Tongue (tissue), 2 donors: ENCODE results near the gene VPS13A. TPM values are rescaled to one million over a fixed set of nuclear protein-coding genes. Genes with fewer than 3 reads are reported as not detected.
A peak's percentile ranks its signal among the peaks of the same experiment; 100 is the strongest.
"Not testable (repeated sequence)": the region's sequence is repeated elsewhere in the genome, so short reads cannot be mapped to it uniquely, and the experiment has no call there.

Experiments
- DNase-seq: peaks from one replicate; pipeline ENCODE4 v3.0.0-alpha.2; 2015
- total RNA-seq: library from RNA; depleted of rRNA; stranded (reverse); fragments of >200 nt; gene quantifications from one replicate; pipeline ENCODE4 v1.2.3, GENCODE V29; 2014

Gene VPS13A
- total RNA-seq, 1 donor from 2014 or later = 68.7 TPM

DNA sequence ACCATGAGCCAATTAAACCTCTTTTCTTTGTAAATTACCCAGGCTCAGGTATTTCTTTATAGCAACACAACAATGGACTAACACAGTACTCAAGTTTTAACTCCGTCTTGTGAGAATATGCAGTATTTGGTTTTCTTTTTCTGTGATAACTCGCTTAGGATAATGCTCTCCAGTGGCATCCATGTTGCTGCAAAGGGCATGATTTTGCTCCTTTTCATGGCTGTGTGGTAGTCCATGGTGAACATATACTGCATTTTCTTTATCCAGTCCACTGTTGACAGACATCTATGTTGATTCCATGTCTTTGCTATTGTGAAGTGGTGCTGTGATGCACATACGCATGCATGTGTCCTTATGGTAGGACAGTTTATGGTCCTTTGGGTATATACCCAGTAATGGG is 10.9 kb downstream of the VPS13A start:
- no peak for DNase-seq

DNA sequence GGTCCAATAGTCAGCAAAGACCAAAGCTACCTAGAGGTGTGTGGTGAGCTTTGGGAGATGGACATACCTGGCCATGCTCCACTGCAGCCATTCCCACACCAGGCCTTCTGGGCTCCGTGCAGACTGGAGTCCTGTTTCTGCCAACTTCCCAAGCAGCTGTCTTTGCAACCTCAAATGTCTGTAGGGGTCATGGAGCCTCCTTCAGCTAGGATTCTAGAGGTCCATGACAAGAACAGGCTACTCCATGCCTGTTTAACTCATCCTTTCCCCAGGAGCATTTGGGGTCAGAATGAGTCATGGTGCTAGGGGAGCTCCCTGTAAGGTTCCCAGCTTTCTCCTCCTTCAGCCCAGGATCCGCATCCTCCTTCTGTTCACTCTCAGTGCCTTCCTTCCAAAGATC is 17.1 kb downstream of the VPS13A start:
- DNase-seq = no peak

DNA sequence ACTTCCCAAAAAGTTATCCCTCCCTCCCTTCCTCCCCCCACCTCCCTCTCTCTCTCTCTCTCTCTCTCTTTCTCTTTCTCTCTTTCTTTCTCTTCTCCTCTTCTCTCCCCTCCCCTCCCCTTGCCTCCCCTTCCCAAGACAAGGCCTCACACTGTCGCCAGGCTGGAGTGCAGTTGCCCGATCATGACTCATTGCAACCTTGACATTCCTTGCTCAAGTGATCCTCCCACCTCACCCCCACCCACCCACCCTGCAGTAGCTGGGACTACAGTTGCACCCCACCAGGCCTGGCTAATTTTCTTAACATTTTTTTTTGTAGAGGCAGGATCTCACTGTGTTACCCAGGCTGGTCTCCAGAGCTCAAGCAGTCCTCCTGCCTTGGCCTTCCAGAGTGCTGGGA is 32.8 kb downstream of the VPS13A start:
- DNase-seq = no peak

DNA sequence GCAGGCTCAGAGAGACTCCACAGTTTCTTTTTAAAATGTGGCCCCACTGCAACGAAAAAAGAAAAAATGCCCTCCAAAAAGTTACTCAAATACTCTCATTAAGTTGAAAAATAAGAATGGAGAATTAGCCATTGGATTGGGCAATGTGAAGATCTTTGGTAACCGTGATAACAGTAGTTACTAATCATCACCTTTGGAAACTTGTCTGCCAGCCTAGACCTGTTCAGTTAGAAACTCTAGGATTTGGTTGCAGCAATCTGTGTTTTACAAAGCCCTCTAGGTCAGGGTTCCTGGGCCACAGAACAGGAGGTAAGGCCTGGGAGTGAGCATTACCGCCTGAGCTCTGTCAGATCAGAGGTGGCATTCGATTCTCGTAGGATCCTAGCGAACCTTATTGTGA is 34.2 kb downstream of the VPS13A start:
- no peak for DNase-seq

DNA sequence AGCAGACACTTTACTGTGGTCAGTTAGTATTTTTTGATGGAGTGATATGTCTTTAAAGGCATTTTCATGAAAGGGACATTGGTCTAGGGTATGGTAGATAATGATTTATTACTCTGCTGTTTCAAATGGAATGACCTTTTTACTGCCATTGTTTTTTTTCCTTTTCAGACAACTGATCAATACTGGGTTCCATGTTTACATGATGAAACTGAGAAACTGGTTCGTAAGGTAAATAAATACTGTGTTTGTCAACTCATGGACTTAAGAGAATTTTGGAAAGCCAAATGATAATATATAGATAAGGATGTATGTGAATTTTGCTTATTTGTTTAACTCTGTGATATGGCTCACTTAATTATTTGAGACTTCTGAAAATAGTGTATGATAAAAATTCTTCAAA is 35.5 kb downstream of the VPS13A start:
- DNase-seq = no peak

DNA sequence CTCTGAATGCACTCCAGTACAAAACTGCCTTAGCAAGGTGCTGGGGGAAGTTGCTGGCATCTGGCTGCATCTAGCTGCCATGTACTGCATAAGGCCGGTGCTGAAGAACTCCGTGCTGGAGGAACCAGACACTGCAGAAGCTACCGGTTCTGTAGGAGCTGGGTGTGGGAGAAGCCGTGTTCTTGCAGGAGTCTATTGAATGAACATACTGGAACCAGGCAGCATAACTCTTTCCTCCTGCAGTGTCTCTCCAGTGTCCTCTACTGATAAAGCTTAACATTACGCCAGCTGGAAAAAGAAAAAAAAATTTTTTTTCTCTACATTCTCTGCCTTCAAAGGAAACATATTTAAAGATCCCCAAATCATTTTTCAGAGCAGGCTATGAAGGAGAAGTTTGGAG is 38.5 kb downstream of the VPS13A start:
- peak; percentile 5 for DNase-seq

DNA sequence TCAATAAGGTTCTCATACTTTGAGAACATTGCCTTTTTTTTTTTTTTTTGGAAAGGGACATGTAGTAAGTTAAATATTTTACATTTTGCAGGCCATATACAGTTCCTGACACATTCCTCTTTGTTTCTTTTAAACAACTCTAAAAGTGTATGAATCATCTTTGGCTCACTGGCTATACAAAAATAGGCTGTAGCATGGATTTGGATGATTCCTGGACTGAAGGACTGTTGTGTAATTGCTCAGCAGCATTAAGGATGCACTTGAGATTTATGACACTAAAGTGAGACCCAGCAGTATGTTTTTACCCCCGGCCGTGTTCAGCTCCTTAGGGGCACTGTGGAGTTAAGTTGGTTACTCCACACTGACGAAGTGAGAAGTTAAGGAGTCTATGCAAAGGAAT is 41.3 kb downstream of the VPS13A start:
- peak; percentile 12 for DNase-seq

DNA sequence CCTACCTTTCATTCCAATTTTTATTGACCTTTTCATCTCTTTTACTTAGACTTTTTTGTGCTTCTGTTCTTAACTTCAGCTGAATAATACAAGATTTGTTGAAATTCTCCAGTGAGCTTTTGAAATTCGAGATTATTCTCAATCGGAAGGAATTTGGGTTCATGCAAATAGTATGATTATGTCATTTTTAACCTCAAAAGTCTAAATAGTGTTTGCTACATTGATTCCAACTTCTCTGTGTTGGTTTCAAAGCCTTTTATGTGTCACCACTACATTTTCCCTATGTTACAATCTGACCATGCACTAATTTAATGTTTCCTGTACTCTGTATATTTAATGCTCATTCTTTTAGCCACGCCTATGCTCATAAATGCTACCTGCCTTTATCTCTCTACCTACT is 44.1 kb downstream of the VPS13A start:
- DNase-seq = no peak

DNA sequence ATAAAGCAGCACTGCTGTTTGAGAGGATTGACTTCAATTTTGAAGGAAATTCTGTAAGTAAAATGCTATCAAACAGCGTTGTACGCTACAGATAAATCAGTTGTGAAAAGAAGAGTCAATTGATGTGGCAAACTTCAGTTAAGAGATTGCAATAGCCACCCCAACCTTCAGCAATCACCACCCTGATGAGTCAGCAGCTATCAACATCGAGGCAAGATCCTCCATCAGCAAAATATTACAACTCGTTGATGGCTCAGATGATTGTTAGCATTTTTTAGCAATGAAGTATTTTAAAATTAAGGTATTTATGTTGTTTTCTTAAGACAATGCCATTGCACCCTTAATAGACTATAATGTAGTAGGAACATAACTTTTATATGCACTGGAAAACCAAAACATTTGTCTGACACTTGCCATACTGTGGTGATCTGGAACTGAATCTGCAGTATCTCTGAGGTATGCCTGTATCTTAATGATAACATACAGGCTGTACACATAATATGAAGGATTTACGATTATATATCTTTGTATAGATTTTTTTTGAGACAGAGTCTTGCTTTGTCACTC is 47.5 kb downstream of the VPS13A start:
- DNase-seq = no peak

DNA sequence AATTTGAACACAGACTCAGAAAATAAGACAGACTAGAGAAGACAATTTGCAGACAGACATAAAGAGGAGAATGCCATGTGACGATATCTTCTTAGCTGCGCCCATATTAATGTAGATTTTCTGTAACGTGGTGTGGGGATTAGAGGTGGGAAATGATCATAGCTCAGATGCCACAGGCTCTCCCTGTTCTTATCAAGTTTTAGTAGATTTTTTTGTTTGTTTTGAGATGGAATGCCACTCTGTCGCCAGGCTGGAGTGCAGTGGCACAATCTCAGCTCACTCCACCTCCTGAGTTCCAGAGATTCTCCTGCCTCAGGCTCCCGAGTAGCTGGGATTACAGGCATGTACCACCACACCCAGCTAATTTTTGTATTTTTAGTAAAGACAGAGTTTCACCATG is 59.4 kb downstream of the VPS13A start:
- DNase-seq = no peak

DNA sequence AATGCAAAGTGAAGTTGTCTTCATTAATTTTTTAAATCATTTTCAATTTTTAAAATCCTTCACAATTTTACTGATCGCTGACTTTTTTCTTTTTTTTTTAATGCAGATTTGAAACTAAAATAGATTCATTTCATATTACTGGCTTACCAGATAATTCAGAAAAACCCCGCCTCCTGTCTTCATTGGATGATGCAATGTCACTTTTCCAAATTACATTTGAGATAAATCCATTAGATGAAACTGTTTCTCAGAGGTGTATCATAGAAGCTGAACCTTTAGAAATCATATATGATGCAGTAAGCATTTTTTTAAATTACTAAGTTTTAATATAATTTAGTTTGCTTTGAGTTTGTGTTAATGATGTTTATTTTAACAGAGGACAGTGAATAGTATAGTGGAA is 60.6 kb downstream of the VPS13A start:
- DNase-seq = no peak

DNA sequence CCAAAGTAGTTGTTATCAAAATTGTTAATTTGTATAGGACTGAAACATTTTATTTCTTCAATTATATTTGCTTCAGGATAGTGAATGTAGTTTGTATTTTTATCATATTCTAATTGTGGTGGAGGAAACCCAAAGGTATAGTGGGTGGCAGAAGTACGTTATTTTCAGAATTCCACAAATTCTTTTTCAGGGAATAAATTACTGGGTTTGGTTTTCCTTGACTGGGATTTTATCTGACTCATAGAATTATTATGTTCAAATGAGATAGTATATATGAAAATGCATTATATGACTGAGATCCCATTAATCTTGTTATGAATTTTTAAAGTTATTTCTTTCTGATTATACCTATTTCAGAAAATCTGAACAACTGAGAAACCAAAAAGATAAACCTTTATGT is 73.7 kb downstream of the VPS13A start:
- no peak for DNase-seq

DNA sequence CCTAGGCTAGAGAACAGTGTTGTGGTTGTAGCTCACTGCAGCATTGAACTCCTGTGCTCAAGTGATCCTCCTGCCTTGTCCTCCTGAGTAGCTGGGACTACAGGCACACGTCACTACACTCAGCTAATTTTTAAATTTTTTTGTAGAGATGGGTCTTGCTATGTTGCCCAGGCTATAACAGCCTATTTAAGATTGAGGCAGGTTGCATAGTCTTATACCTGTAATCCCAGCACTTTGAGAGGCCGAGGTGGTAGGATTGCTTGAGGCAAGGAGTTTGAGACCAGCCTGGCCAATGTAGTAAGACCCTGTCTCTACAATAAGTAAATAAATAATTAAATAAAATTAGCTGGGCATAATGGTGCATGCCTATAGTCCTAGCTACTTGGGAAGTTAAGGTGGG is 79.9 kb downstream of the VPS13A start:
- no peak for DNase-seq

DNA sequence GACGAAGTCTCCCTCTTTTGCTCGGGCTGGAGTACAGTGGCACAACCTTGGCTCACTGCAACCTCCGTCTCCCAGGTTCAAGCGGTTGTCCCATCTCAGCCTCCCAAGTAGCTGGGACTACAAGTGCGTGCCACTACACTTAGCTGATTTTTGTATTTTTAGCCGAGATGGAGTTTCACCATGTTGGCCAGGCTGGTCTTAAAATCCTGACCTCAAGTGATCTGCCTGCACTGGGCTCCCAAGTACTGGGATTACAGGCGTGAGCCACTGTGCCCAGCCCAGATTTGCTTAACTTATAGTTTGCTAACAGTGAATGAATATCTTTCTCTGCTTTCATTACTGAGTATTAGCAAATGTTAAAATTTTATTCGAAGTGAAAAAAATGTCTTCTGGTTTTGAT is 84.3 kb downstream of the VPS13A start:
- DNase-seq = no peak

DNA sequence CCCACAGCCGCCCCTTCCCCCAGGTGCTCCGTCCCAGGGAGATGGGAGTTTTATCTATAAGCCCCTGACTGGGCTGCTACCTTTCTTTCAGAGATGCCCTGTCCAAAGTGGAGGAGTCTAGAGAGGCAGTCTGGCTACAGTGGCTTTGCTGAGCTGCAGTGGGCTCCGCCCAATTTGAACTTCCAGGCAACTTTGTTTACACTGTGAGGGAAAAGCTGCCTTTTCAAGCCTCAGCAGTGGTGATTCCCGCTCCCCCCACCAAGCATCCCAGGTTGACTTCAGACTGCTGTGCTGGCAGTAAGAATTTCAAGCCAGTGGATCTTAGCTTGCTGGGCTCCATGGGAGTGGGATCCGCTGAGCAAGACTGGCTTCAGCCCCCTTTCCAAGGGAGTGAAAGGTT is 90.4 kb downstream of the VPS13A start:
- DNase-seq = not testable (repeated sequence)

DNA sequence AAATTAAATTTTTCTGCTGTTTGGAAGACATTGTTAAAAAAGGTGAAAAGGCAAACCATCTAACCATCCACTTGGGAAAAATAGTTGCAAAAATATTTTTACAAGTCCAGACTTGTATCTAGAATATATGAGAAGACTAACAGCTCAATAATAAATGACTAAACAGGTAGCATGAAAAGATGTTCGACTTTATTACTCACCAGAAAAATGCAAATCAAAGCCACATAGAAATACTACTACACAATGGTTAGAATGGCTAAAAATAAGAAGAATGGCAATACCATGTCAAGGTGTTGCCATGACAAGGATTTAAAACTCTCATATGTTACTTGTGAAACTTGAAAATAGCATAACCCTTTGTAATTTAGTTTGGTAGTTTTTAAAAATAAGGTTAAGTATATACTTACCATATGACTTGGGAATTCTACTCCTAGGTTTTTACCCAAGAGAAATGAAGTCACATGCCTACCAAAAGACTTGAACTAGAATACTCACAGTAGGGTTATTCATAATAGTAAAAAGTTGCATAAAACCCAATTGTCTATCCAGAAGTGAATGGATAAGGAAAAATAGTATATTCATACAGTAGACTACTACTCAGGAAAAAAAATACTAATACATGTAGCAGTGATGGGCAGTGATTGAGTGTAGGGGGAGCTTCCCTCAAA is 93.8 kb downstream of the VPS13A start:
- no peak for DNase-seq

DNA sequence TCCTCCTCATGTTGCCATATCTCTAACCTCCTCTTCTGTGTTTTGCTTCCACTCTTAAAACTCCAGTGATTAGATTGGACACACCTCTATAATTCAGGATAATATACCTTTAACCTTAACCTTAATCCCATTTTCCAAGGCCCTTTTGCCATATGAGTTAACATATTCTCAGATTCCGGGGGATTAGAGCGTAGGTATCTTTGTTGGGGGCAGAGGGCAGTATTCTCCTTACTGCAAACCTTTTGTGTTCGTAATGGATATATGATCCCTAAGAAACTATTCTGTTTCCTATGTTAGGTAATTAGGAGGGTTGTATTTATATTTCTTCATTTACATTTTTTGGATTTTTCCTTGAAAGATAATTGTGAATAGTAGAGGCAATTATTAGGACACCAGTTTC is 99.5 kb downstream of the VPS13A start:
- DNase-seq = no peak

DNA sequence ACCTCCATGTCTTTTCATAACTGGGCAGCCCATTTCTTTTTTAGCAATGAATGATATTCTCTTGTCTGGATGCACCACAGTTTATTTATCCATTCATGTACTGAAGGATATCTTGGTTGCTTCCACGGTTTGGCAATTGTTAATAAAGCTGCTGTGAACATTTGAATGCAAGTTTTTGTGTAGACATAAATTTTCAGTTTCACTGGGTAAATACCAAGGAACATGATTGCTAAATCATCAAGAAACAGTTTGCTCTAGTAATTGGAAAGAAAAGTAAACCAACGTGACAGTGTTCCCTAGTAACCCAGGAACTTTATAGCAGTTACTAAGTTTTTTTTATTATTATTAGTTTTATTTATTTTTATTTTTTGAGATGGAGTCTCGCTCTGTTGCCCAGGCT is 100.4 kb downstream of the VPS13A start:
- no peak for DNase-seq

DNA sequence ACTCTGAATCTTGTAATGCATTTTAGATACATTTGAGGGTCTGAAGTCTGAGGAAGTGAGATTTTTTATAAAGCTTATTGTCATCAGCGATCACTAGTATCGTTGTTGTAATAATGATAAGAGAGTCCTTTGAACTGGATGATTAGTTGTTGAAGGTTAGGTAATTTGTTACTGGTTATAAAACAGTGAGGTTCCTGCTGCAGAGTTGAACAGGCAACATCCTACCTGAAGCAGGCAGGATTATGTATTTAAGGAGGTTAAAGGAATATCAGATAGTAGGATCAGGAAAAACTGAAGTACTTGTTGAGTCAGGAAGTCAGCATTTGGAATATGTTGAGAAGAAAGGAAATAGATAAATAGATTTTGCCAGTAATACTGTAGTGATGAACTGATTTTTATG is 106.7 kb downstream of the VPS13A start:
- no peak for DNase-seq

DNA sequence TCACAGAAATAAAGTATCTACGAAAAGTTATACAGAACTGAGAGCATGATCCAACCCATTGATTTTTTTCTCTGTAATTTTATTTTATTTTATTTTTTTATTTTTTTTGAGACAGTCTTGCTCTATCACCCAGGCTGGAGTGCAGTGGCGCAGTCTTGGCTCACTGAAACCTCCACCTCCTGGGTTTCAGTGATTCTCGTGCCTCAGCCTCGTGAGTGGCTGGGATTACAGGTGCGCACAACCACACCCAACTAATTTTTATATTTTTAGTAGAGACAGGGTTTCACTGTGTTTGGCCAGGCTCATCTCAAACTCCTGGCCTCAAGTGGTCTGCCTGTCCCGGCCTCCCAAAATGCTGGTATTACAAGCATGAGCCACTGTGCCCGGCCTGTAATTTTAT is 107.3 kb downstream of the VPS13A start:
- DNase-seq = no peak

DNA sequence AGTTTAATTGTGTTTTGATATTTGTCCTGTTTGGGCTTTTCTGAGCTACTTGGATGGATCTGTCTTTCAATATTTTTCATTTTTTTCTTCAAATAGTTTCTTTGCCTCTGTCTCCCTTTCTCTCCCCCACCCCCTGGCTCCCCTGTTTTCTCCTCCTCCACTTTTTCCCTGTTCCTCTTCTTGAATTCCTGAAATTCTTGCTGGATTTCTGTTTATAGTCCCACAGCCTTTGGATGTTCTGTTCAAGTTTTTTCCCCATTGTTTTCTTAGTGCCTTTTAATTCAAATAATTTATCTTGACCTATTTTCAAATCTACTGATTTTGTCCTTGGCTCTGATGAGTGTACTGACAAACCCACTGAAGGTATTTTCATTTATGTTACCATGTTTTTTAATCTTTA is 113.0 kb downstream of the VPS13A start:
- DNase-seq = no peak

DNA sequence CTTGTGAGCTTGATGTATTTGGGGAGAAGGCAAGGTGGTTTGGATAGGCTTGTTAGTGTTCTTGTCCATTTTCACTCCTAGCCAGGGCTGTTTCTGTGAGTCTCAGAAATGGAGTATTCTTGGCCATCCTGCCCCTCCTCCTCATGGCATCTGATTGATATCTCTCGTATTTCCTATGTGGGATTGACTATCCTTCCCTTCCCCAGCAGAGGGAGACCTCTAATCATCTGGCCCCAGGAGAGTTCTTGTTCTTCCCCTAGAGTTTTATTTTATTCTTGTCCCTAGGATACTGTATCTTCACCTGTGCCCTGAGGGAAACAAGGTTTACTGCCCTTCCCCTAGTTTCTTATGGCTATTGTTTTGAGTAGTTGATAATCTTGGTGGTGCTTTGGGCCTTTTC is 114.4 kb downstream of the VPS13A start:
- peak; percentile 2 for DNase-seq

DNA sequence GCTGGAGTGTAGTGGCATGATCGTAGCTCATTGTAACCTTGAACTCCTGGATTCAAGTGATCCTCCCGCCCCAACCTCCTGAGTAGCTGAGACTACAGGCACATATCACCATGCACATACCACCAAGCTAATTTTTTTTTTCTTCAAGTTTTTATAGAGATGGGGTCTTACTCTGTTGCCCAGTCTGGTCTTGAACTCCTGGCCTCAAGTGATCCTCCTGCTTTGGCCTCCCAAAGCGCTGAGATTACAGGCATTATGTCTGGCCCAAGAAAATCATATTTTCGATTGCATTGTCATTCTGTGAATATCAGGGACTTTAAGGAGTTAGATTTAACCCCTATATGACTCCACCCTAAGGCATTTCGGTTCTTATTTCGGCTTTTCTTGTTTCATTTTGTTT is 116.6 kb downstream of the VPS13A start:
- DNase-seq = no peak

DNA sequence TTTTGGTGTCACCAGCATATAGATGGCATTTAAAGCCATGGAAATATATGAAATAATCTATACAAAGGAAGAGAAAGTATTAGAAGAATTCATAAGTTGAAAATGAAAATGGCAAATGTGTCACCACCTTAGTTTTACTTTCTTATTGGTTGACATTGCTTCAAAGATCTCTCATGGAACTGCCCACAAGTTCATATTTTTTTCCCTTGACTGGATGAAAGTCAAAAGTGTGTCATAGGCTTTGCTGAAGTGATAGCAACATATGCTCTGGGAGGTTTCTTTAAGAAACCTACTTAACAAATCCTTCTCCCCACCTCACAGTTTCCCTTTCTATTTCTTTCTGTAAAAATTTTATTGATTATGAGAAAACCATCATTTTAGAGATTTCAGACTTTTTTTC is 127.2 kb downstream of the VPS13A start:
- DNase-seq = no peak
